DND-41 (cell line): Measurements from ENCODE around the gene IFT122.

ENCODE experiments used
- ATAC-seq: fragments of 200-7000 bp; cut with Tn5 transposase; 3 replicates; pipeline ENCODE4 v1.9.1; 2021; ENCODE audit warnings: low read depth; ENCODE audit not compliant: insufficient read depth
- DNase-seq: peaks from one replicate; pipeline ENCODE4 v3.0.0-alpha.2; 2020
- H2AFZ ChIP-seq: 2 replicates; pipeline ENCODE4 v1.6.0; 2012; ENCODE audit warnings: low read depth, low read length
- H3K27ac ChIP-seq: 2 replicates; pipeline ENCODE4 v1.5.1; 2012; ENCODE audit warnings: low read length, inconsistent platforms
- H3K27me3 ChIP-seq: fragments of 200-600 bp; sonication (generic); 2 replicates; pipeline ENCODE4 v1.6.0; 2012; ENCODE audit warnings: low read length, mild to moderate bottlenecking, inconsistent platforms; ENCODE audit not compliant: insufficient read depth, poor library complexity
- H3K36me3 ChIP-seq: 2 replicates; pipeline ENCODE4 v1.5.1; 2012; ENCODE audit warnings: low read length, inconsistent platforms; ENCODE audit not compliant: insufficient read depth
- H3K4me1 ChIP-seq: 2 replicates; pipeline ENCODE4 v1.5.1; 2012; ENCODE audit warnings: mild to moderate bottlenecking, low read length; ENCODE audit not compliant: insufficient read depth
- H3K4me2 ChIP-seq: 2 replicates; pipeline ENCODE4 v1.6.0; 2012; ENCODE audit warnings: mild to moderate bottlenecking, moderate library complexity, low read length, inconsistent platforms; ENCODE audit not compliant: insufficient read depth
- H3K4me3 ChIP-seq, 2 experiments: fragments of 200-600 bp in 1 of 2; shearing (Covaris generic) in 1 of 2; 2 replicates each; pipeline ENCODE4 v1.5.1; 2012 to 2016; ENCODE audit warnings: inconsistent platforms in 2 of 2, low read length in 2 of 2, mild to moderate bottlenecking in 2 of 2, low read depth in 1 of 2, moderate library complexity in 1 of 2
- H3K79me2 ChIP-seq: 2 replicates; pipeline ENCODE4 v1.6.0; 2012; ENCODE audit warnings: low read length, inconsistent platforms; ENCODE audit not compliant: insufficient read depth
- H3K9ac ChIP-seq: 2 replicates; pipeline ENCODE4 v1.6.0; 2012; ENCODE audit warnings: low read depth, mild to moderate bottlenecking, inconsistent platforms, low read length, moderate library complexity
- H3K9me3 ChIP-seq: 2 replicates; pipeline ENCODE4 v1.5.1; 2012; ENCODE audit warnings: low read length, moderate library complexity, mild to moderate bottlenecking, inconsistent platforms; ENCODE audit not compliant: insufficient read depth, severe bottlenecking
- H4K20me1 ChIP-seq: 2 replicates; pipeline ENCODE4 v1.6.0; 2012; ENCODE audit warnings: low read length; ENCODE audit not compliant: insufficient read depth
- CTCF ChIP-seq: IDR thresholded peaks from 2 replicates; pipeline ENCODE4 v1.5.1; 2012; ENCODE audit warnings: borderline replicate concordance, low read length, moderate library complexity, mild to moderate bottlenecking; ENCODE audit not compliant: poor library complexity, severe bottlenecking; ENCODE audit errors: extremely low read depth
- EZH2 ChIP-seq: IDR thresholded peaks from 3 replicates; pipeline ENCODE4 v1.6.1; 2012; ENCODE audit warnings: borderline replicate concordance, low read depth, mild to moderate bottlenecking, moderate library complexity, low read length, inconsistent platforms; ENCODE audit not compliant: severe bottlenecking

Gene IFT122

GRCh38 chr3:129432036-129432435 lies 8.0 kb upstream of the IFT122 start:
- no peak for ATAC-seq
- Histone ChIP-seq H3K4me2 (no peak overlapping the region), H3K4me1 (peaks cover 24% of the 10 kb centered on the region), H2AFZ (no peak overlapping the region), H4K20me1 (0 out of 2 replicates have a peak, but pooled peaks cover 2% of the 10 kb centered on the region), H3K36me3 (peaks cover 86% of the 10 kb centered on the region), H3K4me3 (no peak overlapping the region), H3K79me2 (peaks cover 24% of the 10 kb centered on the region), H3K9me3 (no peaks in the 10 kb centered on the region), H3K27me3 (no peaks in the 10 kb centered on the region), H3K27ac (no peak overlapping the region), H3K9ac (no peak overlapping the region)
- no peak for DNase-seq
- no peak for TF ChIP-seq EZH2
- TF ChIP-seq CTCF = no peak

DNA sequence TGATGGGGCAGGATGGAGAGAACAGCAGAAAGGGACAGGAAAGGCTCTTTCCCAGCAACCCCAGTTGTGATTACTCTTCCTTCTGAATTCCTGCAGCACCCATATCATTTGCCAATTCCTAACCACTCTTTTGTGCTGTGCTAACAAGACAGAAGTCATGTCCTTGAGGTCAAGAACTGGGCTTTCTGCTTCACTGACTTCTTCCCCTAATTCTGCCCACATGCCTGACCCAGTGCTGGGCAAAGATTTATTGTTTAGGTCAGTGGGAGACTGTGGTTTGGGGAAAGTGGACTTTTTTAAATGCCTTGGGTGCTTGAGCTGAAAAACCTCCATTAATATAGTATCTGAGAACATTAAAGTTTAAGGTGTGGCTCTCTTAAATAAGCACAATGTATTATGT lies 7.4 kb upstream of the IFT122 start:
- H3K4me3 ChIP-seq = no peak overlapping the region
- H2AFZ ChIP-seq = no peak overlapping the region
- TF ChIP-seq CTCF (no peak), EZH2 (no peak)
- ATAC-seq (no peak), DNase-seq (no peak)
- peaks cover 92% of the 10 kb centered on the region for H3K36me3 ChIP-seq
- H3K9me3 ChIP-seq = no peaks in the 10 kb centered on the region
- peaks cover 31% of the 10 kb centered on the region for H3K4me1 ChIP-seq
- H3K27me3 ChIP-seq = no peaks in the 10 kb centered on the region
- H4K20me1 ChIP-seq = peaks cover 2% of the 10 kb centered on the region; the same call in 1 of the 2 replicates
- H3K4me2 ChIP-seq = no peak overlapping the region
- H3K79me2 ChIP-seq = peaks cover 30% of the 10 kb centered on the region
- H3K9ac ChIP-seq = no peak overlapping the region
- H3K27ac ChIP-seq = no peak overlapping the region

GRCh38 chr3:129433565-129433964 lies 6.5 kb upstream of the IFT122 start:
- Histone ChIP-seq H4K20me1 (peaks cover 2% of the 10 kb centered on the region; the same call in 1 of the 2 replicates), H3K4me1 (peaks cover 40% of the 10 kb centered on the region), H3K4me2 (no peak overlapping the region), H3K9ac (no peak overlapping the region), H3K4me3 (no peak overlapping the region), H3K27ac (no peak overlapping the region), H3K79me2 (peaks cover 39% of the 10 kb centered on the region), H3K27me3 (no peaks in the 10 kb centered on the region), H3K36me3 (peaks cover 93% of the 10 kb centered on the region), H2AFZ (no peak overlapping the region), H3K9me3 (no peaks in the 10 kb centered on the region)
- DNase-seq = no peak
- ATAC-seq = no peak
- TF ChIP-seq CTCF (no peak), EZH2 (no peak)

GRCh38 chr3:129434140-129434539 lies 5.9 kb upstream of the IFT122 start:
- Histone ChIP-seq H3K79me2 (peaks cover 45% of the 10 kb centered on the region), H4K20me1 (peaks cover 2% of the 10 kb centered on the region; the same call in 1 of the 2 replicates), H2AFZ (no peak overlapping the region), H3K4me3 (no peak overlapping the region), H3K4me2 (no peak overlapping the region), H3K36me3 (peaks cover 87% of the 10 kb centered on the region), H3K27me3 (no peaks in the 10 kb centered on the region), H3K9ac (no peak overlapping the region), H3K4me1 (peaks cover 45% of the 10 kb centered on the region), H3K27ac (no peak overlapping the region), H3K9me3 (no peaks in the 10 kb centered on the region)
- no peak for DNase-seq
- ATAC-seq = no peak
- TF ChIP-seq EZH2 (no peak), CTCF (no peak)
